ENCODE results near the gene PHTF2.
"Not testable (repeated sequence)": the region's sequence is repeated elsewhere in the genome, so short reads cannot be mapped to it uniquely, and the experiment has no call there.

The PHTF2 gene

DNA sequence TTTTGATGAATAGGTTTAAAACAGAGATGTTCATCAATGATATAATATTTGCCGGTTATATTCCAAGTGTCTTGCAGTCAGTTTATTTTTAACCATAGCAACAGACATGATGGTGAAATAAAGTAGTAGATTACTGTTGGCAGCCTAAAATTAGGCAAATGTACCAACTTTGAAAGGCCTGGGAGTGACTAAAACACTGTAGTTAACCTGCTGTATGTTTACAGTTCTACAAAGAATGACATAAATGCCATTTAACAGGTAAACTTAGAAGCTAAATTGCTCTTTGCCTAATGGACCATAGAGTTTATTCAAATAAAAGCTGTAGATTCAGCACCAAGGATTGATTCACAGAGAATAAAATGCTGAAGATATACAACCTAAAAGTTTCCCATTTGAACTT lies 64.1 kb downstream of the PHTF2 start:
- TF ChIP-seq CTCF (IDR thresholded peaks at IDR 0.05; ENCODE audit: control extremely low read depth, extremely low read depth, low read depth, missing control alignments), result no peak
- DNase-seq (ENCODE audit: extremely low spot score), result no peak
- ChIA-PET CTCF (no interaction called here), POLR2A (no interaction called here)

- ChIA-PET POLR2A (no interaction called here), CTCF (interaction anchor here (0.8 kb wide), 1 partner anchor 9 kb away, joined by 3 read pairs; no protein-coding TSS in a partner anchor)
- no peak for DNase-seq (ENCODE audit: extremely low spot score)
- TF ChIP-seq CTCF (IDR thresholded peaks at IDR 0.05; ENCODE audit: control extremely low read depth, extremely low read depth, low read depth, missing control alignments), result no peak
Observed at GRCh38 chr7:77863860-77864259, 65.3 kb downstream of the PHTF2 start.

DNA sequence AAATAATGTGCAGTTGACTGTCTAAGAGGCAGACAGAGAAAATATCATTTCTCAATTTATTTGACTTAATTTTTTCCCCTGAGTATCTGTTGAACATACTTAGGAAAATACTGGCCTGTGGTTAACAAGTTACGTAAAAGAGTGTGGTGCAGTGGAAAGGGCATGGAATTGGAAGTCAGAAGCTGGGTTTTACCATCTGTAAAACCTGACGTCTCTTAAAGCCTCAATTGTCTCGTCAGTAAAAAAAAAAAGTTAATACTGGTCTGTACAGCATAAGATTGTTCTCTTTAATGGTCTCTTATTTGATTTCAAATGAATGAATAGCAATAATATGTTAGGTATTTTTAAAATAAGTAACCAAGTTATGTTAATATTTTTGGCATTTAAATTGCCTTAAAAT lies 67.8 kb downstream of the PHTF2 start:
- no peak for DNase-seq (ENCODE audit: extremely low spot score)
- CTCF ChIA-PET, result interaction anchor here (0.9 to 1.8 kb wide), 3 partner anchors 12 to 28 kb away, joined by 3 to 7 read pairs (median 3); no protein-coding TSS in a partner anchor
- POLR2A ChIA-PET, result no interaction called here
- no peak for TF ChIP-seq CTCF (IDR thresholded peaks at IDR 0.05; ENCODE audit: control extremely low read depth, extremely low read depth, low read depth, missing control alignments)

DNA sequence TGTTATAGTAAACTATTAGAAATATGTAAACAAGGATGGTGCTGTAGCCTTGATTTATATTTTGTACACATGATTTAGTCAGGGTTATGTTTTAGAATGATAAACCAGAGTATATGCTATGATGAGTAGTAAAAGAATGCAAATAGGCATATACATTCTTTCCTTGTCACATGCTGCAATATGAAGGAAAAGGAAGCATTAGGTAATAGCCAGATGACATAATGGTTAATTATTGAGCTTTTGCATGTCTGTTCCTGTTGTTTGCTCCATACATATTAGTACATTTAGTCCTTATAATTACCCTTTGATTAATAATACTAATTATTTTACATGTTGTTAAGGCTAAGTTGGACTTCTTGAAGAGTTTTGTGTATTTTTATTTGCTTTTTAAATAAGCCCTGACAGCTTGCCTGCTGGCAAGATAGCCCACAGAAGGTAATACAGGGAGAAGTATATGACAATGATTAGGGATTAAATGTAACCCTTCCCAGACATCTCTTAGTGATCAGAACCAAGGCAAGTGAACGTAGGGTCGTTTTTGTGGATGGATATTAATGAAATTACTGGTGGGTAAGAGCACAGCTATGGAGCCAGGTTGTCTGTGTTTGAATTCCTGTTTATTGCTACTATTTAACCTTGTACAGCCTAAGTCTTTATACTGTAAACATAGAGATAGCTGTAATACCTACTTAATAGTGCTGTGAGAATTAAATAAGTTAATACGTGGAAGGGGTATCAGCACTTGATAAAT lies 68.4 kb downstream of the PHTF2 start:
- no peak for DNase-seq (ENCODE audit: extremely low spot score)
- ChIA-PET CTCF (interaction anchor here (0.9 to 1.8 kb wide), 4 partner anchors 11 to 38 kb away, joined by 3 to 7 read pairs (median 3); no protein-coding TSS in a partner anchor), POLR2A (no interaction called here)
- no peak for TF ChIP-seq CTCF (IDR thresholded peaks at IDR 0.05; ENCODE audit: control extremely low read depth, extremely low read depth, low read depth, missing control alignments)

DNA sequence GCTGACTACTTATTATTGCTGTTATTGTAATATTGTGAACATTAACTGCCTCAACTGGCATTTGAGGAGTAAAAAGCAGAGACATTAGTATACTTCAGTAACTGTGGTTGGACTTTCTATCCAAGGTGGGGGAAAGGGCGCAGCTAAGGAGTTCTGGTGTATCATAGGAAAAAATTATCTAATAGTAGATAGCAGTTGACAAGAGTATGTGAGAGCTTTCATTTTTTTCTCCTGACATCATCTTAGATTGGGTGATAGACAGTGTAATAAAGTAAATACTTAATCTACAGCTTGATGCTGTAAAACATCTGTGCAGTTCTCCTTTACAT lies 68.9 kb downstream of the PHTF2 start:
- ChIA-PET POLR2A (no interaction called here), CTCF (interaction anchor here (0.9 to 1.8 kb wide), 2 partner anchors 11 to 37 kb away, joined by 3 to 7 read pairs; no protein-coding TSS in a partner anchor)
- no peak for DNase-seq (ENCODE audit: extremely low spot score)
- no peak for TF ChIP-seq CTCF (IDR thresholded peaks at IDR 0.05; ENCODE audit: control extremely low read depth, extremely low read depth, low read depth, missing control alignments)

DNA sequence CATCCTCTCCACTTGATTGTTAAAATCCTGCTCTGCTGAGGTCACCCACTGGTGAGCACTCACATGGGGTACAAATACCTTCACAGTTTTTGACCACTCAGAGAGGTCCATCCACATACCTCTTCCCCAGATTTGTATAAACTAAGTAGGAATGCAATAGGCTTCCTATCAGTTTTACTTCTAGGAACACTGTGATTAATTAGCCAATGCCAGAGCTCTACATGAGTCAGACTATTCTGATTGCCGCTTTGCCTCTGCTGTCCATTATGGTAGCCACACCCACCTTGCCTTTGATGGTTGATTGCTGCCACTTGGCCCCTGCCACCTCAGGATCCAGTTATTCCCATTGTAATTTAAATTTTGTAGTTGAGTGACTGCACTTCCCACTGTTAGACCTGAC lies 73.7 kb downstream of the PHTF2 start:
- CTCF ChIA-PET; DNase-seq (ENCODE audit: extremely low spot score); POLR2A ChIA-PET: not testable (repeated sequence)

- DNase-seq (ENCODE audit: extremely low spot score); POLR2A ChIA-PET: not testable (repeated sequence)
- CTCF ChIA-PET, result interaction anchor here (0.9 to 1.3 kb wide), 2 partner anchors 10 to 222 kb away, joined by 3 read pairs; no protein-coding TSS in a partner anchor
Observed at GRCh38 chr7:77873416-77874327, 75.1 kb downstream of the PHTF2 start.
